Measurements from ENCODE around the gene NUP58. TPM values are rescaled to one million over a fixed set of nuclear protein-coding genes. Genes with fewer than 3 reads are reported as not detected.

NUP58 gene
- total RNA-seq, 1 donor: 96.3 TPM

DNA sequence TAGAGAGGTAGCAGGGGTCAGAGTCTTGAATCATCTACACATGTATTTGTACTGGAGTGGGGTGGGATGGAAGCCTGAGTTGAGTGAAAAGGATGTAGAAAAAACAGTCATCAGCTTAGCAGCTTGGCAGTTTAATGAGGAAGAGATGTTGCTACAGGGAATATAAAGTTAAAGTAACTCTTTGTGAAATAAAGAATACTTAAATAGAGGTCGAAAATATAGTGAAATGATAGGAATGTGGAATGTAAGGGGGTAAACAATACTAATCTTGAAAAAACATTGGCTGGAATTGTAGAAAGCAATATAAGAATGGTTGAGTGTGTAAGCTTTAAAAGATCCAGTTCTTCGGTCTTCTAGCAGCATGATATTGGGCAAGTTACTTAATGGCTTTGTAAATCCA is 22.7 kb downstream of the NUP58 start:
- H3K4me3 ChIP-seq (ENCODE audit: low read depth, low read length): no peak overlapping the region
- TF ChIP-seq, protein P1, sequence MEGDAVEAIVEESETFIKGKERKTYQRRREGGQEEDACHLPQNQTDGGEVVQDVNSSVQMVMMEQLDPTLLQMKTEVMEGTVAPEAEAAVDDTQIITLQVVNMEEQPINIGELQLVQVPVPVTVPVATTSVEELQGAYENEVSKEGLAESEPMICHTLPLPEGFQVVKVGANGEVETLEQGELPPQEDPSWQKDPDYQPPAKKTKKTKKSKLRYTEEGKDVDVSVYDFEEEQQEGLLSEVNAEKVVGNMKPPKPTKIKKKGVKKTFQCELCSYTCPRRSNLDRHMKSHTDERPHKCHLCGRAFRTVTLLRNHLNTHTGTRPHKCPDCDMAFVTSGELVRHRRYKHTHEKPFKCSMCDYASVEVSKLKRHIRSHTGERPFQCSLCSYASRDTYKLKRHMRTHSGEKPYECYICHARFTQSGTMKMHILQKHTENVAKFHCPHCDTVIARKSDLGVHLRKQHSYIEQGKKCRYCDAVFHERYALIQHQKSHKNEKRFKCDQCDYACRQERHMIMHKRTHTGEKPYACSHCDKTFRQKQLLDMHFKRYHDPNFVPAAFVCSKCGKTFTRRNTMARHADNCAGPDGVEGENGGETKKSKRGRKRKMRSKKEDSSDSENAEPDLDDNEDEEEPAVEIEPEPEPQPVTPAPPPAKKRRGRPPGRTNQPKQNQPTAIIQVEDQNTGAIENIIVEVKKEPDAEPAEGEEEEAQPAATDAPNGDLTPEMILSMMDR (IDR thresholded peaks at IDR 0.05; ENCODE audit: insufficient read depth, low read depth, low read length): no peak
- DNase-seq (ENCODE audit: low read depth): peak; percentile 9

DNA sequence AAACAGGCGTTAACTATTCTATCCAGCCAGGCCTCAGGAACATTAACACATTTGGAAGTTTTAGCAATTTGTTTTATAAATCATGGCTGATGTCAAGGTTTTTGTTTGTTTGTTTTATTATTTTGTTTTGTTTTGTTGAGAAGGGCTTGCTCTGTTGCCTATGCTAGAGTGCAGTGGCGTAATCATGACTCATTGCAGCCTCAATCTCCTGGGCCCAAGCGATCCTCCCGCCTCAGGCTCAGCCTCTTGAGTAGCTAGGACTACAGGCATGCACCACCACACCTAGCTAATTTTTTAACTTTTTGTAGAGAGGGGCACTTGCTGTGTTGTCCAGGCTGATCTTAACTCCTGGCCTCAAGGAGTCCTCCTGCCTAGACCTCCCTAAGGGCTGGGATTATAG is 28.3 kb downstream of the NUP58 start:
- peak; percentile 80 for DNase-seq (ENCODE audit: low read depth)
- no peak overlapping the region for H3K4me3 ChIP-seq (ENCODE audit: low read depth, low read length)
- TF ChIP-seq, protein P1 (IDR thresholded peaks at IDR 0.05; ENCODE audit: insufficient read depth, low read depth, low read length): no peak

DNA sequence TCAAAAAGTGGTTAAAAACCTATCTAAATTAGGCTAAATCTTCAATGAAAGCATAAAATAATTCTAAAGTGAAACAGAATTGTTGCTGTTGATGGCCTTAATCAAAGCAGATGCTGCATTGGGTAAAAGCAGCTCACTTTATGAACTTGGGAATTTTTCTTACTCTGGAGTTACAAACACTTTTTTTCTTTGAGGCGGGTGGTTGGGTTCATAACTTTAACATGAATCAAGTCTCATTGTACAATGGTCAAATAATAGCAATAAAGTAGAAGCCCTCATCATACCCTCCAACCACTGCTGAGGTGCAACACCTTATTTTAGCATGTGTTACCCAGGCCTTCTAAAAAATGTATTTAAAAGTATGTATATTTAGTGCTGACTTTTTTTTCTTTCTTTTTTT is 29.1 kb downstream of the NUP58 start:
- TF ChIP-seq, protein P1 (IDR thresholded peaks at IDR 0.05; ENCODE audit: insufficient read depth, low read depth, low read length): no peak
- no peak for DNase-seq (ENCODE audit: low read depth)
- no peak overlapping the region for H3K4me3 ChIP-seq (ENCODE audit: low read depth, low read length)

DNA sequence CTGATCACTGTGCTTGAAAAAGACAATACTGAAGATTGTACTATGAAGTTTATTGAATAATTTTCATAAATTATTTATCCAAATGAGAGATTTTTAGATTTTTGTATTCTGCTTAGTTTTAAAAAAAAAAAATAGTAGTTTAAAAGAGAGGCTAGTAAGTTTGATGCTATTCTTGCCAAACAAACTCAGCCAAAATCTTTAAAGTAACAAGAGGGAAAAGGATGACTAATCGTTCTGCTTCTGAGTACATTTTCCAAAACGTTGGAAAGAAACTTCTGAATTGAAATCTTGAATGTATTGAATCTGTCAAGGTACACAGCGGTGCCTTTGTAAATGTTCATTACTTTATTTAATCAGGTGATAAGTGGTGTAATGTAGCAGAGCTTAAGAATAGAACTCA is 34.4 kb downstream of the NUP58 start:
- DNase-seq (ENCODE audit: low read depth): no peak
- TF ChIP-seq, protein P1 (IDR thresholded peaks at IDR 0.05; ENCODE audit: insufficient read depth, low read depth, low read length): no peak
- H3K4me3 ChIP-seq (ENCODE audit: low read depth, low read length): no peak overlapping the region

DNA sequence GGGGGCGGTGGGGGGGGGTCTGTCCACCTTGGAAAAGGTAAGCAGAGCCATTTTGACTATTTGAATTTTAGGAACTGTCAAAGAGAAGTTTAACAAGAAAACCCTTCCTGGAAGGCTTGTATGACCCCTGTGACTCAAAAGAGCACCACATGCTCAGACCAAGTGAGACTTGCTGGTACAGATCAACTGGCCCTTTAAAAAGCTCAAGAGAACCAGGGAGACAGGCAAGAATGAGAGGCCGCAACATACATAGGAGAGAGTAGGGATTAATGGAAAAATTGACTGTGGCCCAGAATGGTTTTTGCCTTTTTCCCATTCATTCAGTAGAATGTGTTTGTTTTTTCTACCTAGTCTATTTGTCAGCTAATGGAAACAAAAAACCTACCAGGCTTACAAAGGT is 44.2 kb downstream of the NUP58 start:
- H3K4me3 ChIP-seq (ENCODE audit: low read depth, low read length): no peak overlapping the region
- TF ChIP-seq, protein P1 (IDR thresholded peaks at IDR 0.05; ENCODE audit: insufficient read depth, low read depth, low read length): no peak
- no peak for DNase-seq (ENCODE audit: low read depth)

DNA sequence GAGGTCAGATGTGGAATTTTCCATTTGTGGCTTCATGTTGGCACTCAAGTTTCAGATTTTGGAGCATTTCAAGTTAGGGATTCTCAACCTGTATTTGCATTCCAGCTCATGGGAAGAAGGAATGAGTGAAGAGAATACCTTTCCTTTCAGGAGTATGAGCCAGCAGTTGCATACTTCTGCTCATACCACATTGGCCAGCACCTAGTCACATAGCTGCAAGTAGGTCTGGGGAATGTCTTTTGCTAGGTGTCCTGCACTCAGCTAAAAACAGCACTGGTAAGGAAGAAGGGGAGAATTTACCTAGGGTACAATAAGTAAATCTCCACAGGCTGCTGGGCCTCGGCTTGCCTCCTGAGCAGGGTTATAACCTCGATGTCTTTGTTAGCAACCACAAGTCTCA is 45.7 kb downstream of the NUP58 start:
- DNase-seq (ENCODE audit: low read depth): no peak
- TF ChIP-seq, protein P1 (IDR thresholded peaks at IDR 0.05; ENCODE audit: insufficient read depth, low read depth, low read length): no peak
- H3K4me3 ChIP-seq (ENCODE audit: low read depth, low read length): no peak overlapping the region

DNA sequence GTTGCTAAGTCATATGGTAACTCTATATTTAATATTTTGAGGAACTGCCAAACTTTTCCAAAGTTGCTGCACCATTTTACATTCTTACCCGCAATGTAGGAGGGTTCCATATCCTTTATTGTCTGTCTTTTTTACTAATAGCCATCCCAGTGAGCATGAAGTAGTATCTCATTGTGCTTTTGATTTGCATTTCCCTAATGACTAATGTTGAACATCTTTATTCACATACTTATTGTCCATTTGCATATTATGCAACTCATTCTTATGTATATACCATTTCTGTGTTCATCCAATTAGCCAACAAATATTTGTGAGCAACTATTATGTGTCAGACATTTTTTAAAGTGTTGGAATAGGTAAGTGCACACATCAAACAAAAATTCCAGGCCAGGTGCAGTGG is 50.0 kb downstream of the NUP58 start:
- DNase-seq (ENCODE audit: low read depth): no peak
- TF ChIP-seq, protein P1 (IDR thresholded peaks at IDR 0.05; ENCODE audit: insufficient read depth, low read depth, low read length): no peak
- H3K4me3 ChIP-seq (ENCODE audit: low read depth, low read length): no peak overlapping the region

All from fibroblast of villous mesenchyme (primary cell).